Common myeloid progenitor, CD34-positive (primary cell): ENCODE data around the gene NUP133.

Experiments used
- CTCF ChIA-PET: fragments of 350-600 bp; sonication (Branson Sonifier 250); formaldehyde crosslinking; loops from one replicate; lab custom pipeline; 2021; ENCODE audit warnings: antibody characterized with exemption; lab: Charles Lee
- POLR2A ChIA-PET: fragments of 350-600 bp; sonication (Branson Sonifier 250); formaldehyde crosslinking; loops from one replicate; lab custom pipeline; 2021; ENCODE audit warnings: antibody characterized with exemption; lab: Charles Lee
- DNase-seq, 3 donors: peaks; one replicate each; pipeline versions ENCODE4 v3.0.0 to v3.0.0-alpha.2; 2013
- H3K27ac ChIP-seq, 2 experiments: 1 replicate in 1 of 2; 2 replicates in 1 of 2; pipeline ENCODE4 v1.7.0; 2013; ENCODE audit warnings: inconsistent platforms in 2 of 2, low read length in 2 of 2, mild to moderate bottlenecking in 2 of 2, low read depth in 1 of 2, moderate library complexity in 1 of 2; ENCODE audit not compliant: severe bottlenecking in 2 of 2, insufficient read depth in 1 of 2, poor library complexity in 1 of 2
- H3K27me3 ChIP-seq, 5 experiments: replicated peaks in 2 of 5; 1 replicate in 3 of 5; 2 replicates in 2 of 5; pipeline versions ENCODE4 v1.6.1 to v1.7.0; 2013; ENCODE audit warnings: low read length in 4 of 5, mild to moderate bottlenecking in 2 of 5, moderate library complexity in 2 of 5, inconsistent platforms in 1 of 5; ENCODE audit not compliant: insufficient read depth in 5 of 5, control insufficient read depth in 4 of 5
- H3K36me3 ChIP-seq, 4 experiments: 1 replicate in 2 of 4; 2 replicates in 2 of 4; pipeline versions ENCODE4 v1.6.1 to v1.7.0; 2013; ENCODE audit warnings: low read length in 3 of 4, control low read depth in 1 of 4, mild to moderate bottlenecking in 1 of 4; ENCODE audit not compliant: control insufficient read depth in 4 of 4, insufficient read depth in 4 of 4
- H3K4me1 ChIP-seq, 4 experiments: 1 replicate in 3 of 4; 2 replicates in 1 of 4; pipeline versions ENCODE4 v1.6.1 to v1.7.1; 2013; ENCODE audit warnings: low read length in 3 of 4, mild to moderate bottlenecking in 3 of 4, control low read depth in 1 of 4, inconsistent platforms in 1 of 4, moderate library complexity in 1 of 4; ENCODE audit not compliant: control insufficient read depth in 4 of 4, insufficient read depth in 4 of 4; ENCODE audit errors: control extremely low read depth in 1 of 4
- H3K4me3 ChIP-seq, 7 experiments: 1 replicate in 4 of 7; 2 replicates in 3 of 7; pipeline versions ENCODE4 v1.5.1 to v1.7.0; 2013; ENCODE audit warnings: mild to moderate bottlenecking in 7 of 7, low read length in 6 of 7, moderate library complexity in 6 of 7, inconsistent platforms in 2 of 7, low read depth in 2 of 7, control low read depth in 1 of 7; ENCODE audit not compliant: insufficient read depth in 4 of 7, control insufficient read depth in 1 of 7; ENCODE audit errors: extremely low read depth in 1 of 7
- H3K9me3 ChIP-seq, 5 experiments: 1 replicate in 4 of 5; 2 replicates in 1 of 5; pipeline versions ENCODE4 v1.6.1 to v1.7.1; 2013; ENCODE audit warnings: low read length in 4 of 5, mild to moderate bottlenecking in 2 of 5, inconsistent platforms in 1 of 5, low read depth in 1 of 5, moderate library complexity in 1 of 5; ENCODE audit not compliant: control insufficient read depth in 4 of 5, insufficient read depth in 2 of 5; ENCODE audit errors: control extremely low read depth in 1 of 5
- whole genome bisulfite sequencing: methylation state at CpG from one replicate; pipeline ENCODE4 v1.1.5; 2013; ENCODE audit not compliant: insufficient coverage; 5-methylcytosine and 5-hydroxymethylcytosine counted together

The NUP133 gene

GRCh38 chr1:229433364-229434004 lies 74.7 kb downstream of the NUP133 start:
- H3K27ac ChIP-seq = no peak overlapping the region
- no peaks in the 10 kb centered on the region for H3K36me3 ChIP-seq
- CTCF ChIA-PET = no interaction called here
- H3K4me3 ChIP-seq = no peak overlapping the region
- no peaks in the 10 kb centered on the region for H3K9me3 ChIP-seq
- 16% methylated on average over 15 of the region's 19 CpGs for WGBS
- DNase-seq = peak in 1 of 3 donors; percentile 15
- peaks cover 0 to 23% (median 12%) of the 10 kb centered on the region in 4 experiments for H3K4me1 ChIP-seq
- POLR2A ChIA-PET = no interaction called here
- peaks cover 3 to 86% (median 51%) of the 10 kb centered on the region in 5 experiments for H3K27me3 ChIP-seq

- DNase-seq = no peak
- 11% methylated on average over 35 of the region's 37 CpGs for WGBS
- Histone ChIP-seq H3K4me1 (peaks cover 0 to 23% (median 12%) of the 10 kb centered on the region in 4 experiments), H3K9me3 (no peaks in the 10 kb centered on the region), H3K27ac (no peak overlapping the region), H3K4me3 (no peak overlapping the region), H3K27me3 (peaks cover 4 to 90% (median 54%) of the 10 kb centered on the region in 5 experiments), H3K36me3 (no peaks in the 10 kb centered on the region)
- POLR2A ChIA-PET = no interaction called here
- CTCF ChIA-PET = no interaction called here
These were observed 75.2 kb downstream of the NUP133 start for GRCh38 chr1:229432905-229433304.

- H3K4me1 ChIP-seq = peaks cover 0 to 23% (median 12%) of the 10 kb centered on the region in 4 experiments
- ChIA-PET CTCF (no interaction called here), POLR2A (no interaction called here)
- H3K27ac ChIP-seq = no peak overlapping the region
- peak overlapping the region in 2 of 7 experiments; percentile 24 to 28 for H3K4me3 ChIP-seq
- no peaks in the 10 kb centered on the region for H3K9me3 ChIP-seq
- no peak for DNase-seq
- H3K36me3 ChIP-seq = no peaks in the 10 kb centered on the region
- WGBS = 2% methylated on average over 22 of the region's 38 CpGs
- peaks cover 4 to 96% (median 56%) of the 10 kb centered on the region in 5 experiments for H3K27me3 ChIP-seq
These were observed 76.1 kb downstream of the NUP133 start for GRCh38 chr1:229432116-229432461.

- POLR2A ChIA-PET = no interaction called here
- CTCF ChIA-PET = interaction anchor here (1.5 kb wide), 1 partner anchor 10 kb away, joined by 3 read pairs; no protein-coding TSS in a partner anchor
- Histone ChIP-seq H3K4me1 (peaks cover 0 to 23% (median 12%) of the 10 kb centered on the region in 4 experiments), H3K9me3 (no peaks in the 10 kb centered on the region), H3K27ac (no peak overlapping the region), H3K4me3 (peak overlapping the region in 3 of 7 experiments; percentile 13 to 28 (median 24)), H3K27me3 (peaks cover 4 to 97% (median 54%) of the 10 kb centered on the region in 5 experiments), H3K36me3 (no peaks in the 10 kb centered on the region)
- 7% methylated on average over 40 of the region's 65 CpGs for WGBS
- peak in 2 of 3 donors; percentile 33 to 51 for DNase-seq
These were observed 76.6 kb downstream of the NUP133 start for GRCh38 chr1:229431284-229432115.

GRCh38 chr1:229430761-229431283 lies 77.3 kb downstream of the NUP133 start:
- WGBS = 0% methylated on average over 4 of the region's 16 CpGs
- ChIA-PET POLR2A (no interaction called here), CTCF (interaction anchor here (0.8 to 1.5 kb wide), 4 partner anchors 9 to 33 kb away, joined by 3 to 4 read pairs (median 4); no protein-coding TSS in a partner anchor)
- Histone ChIP-seq H3K4me1 (peaks cover 0 to 23% (median 12%) of the 10 kb centered on the region in 4 experiments), H3K4me3 (peak overlapping the region in 3 of 7 experiments; percentile 13 to 26 (median 23)), H3K9me3 (no peaks in the 10 kb centered on the region), H3K27me3 (peaks cover 4 to 97% (median 48%) of the 10 kb centered on the region in 5 experiments), H3K36me3 (no peaks in the 10 kb centered on the region), H3K27ac (no peak overlapping the region)
- DNase-seq = peak; percentile 51 to 77 (median 76)

- H3K4me1 ChIP-seq = peaks cover 0 to 19% (median 11%) of the 10 kb centered on the region in 4 experiments
- WGBS = 89% methylated on average over 3 of the region's 3 CpGs
- peaks cover 7 to 82% (median 28%) of the 10 kb centered on the region in 5 experiments for H3K27me3 ChIP-seq
- no peak overlapping the region for H3K27ac ChIP-seq
- no peaks in the 10 kb centered on the region for H3K36me3 ChIP-seq
- H3K4me3 ChIP-seq = no peak overlapping the region
- ChIA-PET POLR2A (no interaction called here), CTCF (no interaction called here)
- DNase-seq = no peak
- H3K9me3 ChIP-seq = peaks cover 0 to 11% (median 2%) of the 10 kb centered on the region in 5 experiments
These were observed 79.9 kb downstream of the NUP133 start for GRCh38 chr1:229428256-229428655.
